ENCODE results near the gene STAG1. TPM values are rescaled to one million over a fixed set of nuclear protein-coding genes. Genes with fewer than 3 reads are reported as not detected.

STAG1 gene
- total and polyA plus RNA-seq, 2 of the 13 experiments (the other 11 are each of a cell fraction or from before 2014, with no cell fraction given): 6.2 to 25.9 TPM

DNA sequence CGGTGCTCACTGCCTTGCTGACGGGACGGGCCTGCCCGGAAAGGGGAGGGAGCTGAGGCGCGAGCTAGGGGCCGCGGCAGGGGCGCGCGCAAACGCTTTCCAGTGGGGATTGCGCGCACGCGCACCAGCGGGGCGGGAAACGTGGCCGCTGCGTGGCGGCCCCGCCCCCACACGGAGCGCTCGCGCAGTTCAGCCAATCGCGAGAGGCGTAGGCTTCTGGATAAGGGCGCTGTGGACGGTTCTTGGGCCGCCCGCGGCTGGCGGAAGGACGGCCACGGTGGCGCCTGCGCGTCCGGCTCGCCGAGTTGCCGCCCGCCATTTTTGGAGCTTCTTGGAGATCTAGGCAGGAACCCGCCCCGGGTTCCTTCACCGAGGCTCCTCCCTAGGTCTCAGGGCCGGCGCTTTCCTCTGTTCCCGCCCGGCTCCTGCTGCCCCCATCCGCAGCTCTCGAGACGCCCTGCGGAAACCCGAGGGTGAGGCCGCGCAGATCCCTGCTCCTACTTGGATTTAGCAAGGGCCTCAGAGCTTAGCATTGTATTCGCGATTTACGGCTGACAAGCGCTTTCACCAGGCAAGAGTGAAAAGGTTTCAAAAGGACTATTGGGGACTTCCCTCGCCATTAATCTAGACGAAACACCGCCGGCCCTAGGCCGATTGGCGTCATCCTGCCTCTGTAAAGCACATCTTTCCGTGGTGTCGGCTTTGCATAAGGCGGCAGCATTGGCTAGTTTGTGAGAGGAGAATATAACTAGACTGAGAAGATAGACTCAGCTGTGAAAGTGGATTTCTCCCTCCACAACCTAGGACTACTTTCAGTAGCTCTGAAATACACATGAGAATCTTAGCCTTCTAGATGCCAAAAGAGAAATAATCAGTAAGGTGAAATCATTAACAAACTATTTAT is 496 bp upstream of the STAG1 start (continued):
- TF ChIP-seq, protein P1, sequence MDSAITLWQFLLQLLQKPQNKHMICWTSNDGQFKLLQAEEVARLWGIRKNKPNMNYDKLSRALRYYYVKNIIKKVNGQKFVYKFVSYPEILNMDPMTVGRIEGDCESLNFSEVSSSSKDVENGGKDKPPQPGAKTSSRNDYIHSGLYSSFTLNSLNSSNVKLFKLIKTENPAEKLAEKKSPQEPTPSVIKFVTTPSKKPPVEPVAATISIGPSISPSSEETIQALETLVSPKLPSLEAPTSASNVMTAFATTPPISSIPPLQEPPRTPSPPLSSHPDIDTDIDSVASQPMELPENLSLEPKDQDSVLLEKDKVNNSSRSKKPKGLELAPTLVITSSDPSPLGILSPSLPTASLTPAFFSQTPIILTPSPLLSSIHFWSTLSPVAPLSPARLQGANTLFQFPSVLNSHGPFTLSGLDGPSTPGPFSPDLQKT (CRISPR knock-in tag; IDR thresholded peaks at IDR 0.05; ENCODE audit: borderline replicate concordance): no peak
- TF ChIP-seq ZNF160 (CRISPR knock-in tag; IDR thresholded peaks at IDR 0.05): peak; percentile 93
- peak; percentile 71; the same call in 1 of the 2 replicates for TF ChIP-seq ELF1 (CRISPR knock-in tag; IDR thresholded peaks at IDR 0.05)
- peak; percentile 56; the same call in 1 of the 2 replicates for TF ChIP-seq ZNF335 (CRISPR knock-in tag; IDR thresholded peaks at IDR 0.05)
- no peak for TF ChIP-seq ZNF615 (CRISPR knock-in tag; IDR thresholded peaks at IDR 0.05; ENCODE audit: borderline replicate concordance)
- TF ChIP-seq ZNF317 (CRISPR knock-in tag; IDR thresholded peaks at IDR 0.05): peak; percentile 65
- TF ChIP-seq NFE2L1 (CRISPR knock-in tag; IDR thresholded peaks at IDR 0.05; ENCODE audit: borderline replicate concordance): no peak
- TF ChIP-seq ZSCAN22 (CRISPR knock-in tag; IDR thresholded peaks at IDR 0.05): no peak
- TF ChIP-seq FOXA3 (CRISPR knock-in tag; IDR thresholded peaks at IDR 0.05): peak; percentile 57
- no peak for TF ChIP-seq TCF7L2 (IDR thresholded peaks at IDR 0.05; ENCODE audit: low read depth, low read length)
- TF ChIP-seq, protein P2, sequence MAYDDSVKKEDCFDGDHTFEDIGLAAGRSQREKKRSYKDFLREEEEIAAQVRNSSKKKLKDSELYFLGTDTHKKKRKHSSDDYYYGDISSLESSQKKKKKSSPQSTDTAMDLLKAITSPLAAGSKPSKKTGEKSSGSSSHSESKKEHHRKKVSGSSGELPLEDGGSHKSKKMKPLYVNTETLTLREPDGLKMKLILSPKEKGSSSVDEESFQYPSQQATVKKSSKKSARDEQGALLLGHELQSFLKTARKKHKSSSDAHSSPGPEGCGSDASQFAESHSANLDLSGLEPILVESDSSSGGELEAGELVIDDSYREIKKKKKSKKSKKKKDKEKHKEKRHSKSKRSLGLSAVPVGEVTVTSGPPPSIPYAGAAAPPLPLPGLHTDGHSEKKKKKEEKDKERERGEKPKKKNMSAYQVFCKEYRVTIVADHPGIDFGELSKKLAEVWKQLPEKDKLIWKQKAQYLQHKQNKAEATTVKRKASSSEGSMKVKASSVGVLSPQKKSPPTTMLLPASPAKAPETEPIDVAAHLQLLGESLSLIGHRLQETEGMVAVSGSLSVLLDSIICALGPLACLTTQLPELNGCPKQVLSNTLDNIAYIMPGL (CRISPR knock-in tag; IDR thresholded peaks at IDR 0.05; ENCODE audit: borderline replicate concordance in 1 of 2, low read depth in 1 of 2): peak; percentile 77 to 85
- peak; percentile 78 for TF ChIP-seq TEAD3 (CRISPR knock-in tag; optimal IDR thresholded peaks at IDR 0.05; ENCODE audit: borderline replicate concordance)
- peak; percentile 27 for TF ChIP-seq SRSF1 (optimal IDR thresholded peaks at IDR 0.05; ENCODE audit: low read depth, low read length)
- TF ChIP-seq, protein P3, sequence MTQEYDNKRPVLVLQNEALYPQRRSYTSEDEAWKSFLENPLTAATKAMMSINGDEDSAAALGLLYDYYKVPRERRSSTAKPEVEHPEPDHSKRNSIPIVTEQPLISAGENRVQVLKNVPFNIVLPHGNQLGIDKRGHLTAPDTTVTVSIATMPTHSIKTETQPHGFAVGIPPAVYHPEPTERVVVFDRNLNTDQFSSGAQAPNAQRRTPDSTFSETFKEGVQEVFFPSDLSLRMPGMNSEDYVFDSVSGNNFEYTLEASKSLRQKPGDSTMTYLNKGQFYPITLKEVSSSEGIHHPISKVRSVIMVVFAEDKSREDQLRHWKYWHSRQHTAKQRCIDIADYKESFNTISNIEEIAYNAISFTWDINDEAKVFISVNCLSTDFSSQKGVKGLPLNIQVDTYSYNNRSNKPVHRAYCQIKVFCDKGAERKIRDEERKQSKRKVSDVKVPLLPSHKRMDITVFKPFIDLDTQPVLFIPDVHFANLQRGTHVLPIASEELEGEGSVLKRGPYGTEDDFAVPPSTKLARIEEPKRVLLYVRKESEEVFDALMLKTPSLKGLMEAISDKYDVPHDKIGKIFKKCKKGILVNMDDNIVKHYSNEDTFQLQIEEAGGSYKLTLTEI (CRISPR knock-in tag; conservative IDR thresholded peaks at IDR 0.05): no peak
- TF ChIP-seq JDP2 (CRISPR knock-in tag; IDR thresholded peaks at IDR 0.05; ENCODE audit: borderline replicate concordance): no peak
- TF ChIP-seq, protein P4, sequence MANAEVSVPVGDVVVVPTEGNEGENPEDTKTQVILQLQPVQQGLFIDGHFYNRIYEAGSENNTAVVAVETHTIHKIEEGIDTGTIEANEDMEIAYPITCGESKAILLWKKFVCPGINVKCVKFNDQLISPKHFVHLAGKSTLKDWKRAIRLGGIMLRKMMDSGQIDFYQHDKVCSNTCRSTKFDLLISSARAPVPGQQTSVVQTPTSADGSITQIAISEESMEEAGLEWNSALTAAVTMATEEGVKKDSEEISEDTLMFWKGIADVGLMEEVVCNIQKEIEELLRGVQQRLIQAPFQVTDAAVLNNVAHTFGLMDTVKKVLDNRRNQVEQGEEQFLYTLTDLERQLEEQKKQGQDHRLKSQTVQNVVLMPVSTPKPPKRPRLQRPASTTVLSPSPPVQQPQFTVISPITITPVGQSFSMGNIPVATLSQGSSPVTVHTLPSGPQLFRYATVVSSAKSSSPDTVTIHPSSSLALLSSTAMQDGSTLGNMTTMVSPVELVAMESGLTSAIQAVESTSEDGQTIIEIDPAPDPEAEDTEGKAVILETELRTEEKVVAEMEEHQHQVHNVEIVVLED (CRISPR knock-in tag; IDR thresholded peaks at IDR 0.05; ENCODE audit: borderline replicate concordance): peak; percentile 97
- TF ChIP-seq ZNF782 (CRISPR knock-in tag; IDR thresholded peaks at IDR 0.05; ENCODE audit: borderline replicate concordance): peak; percentile 32; the same call in 1 of the 2 replicates
- TF ChIP-seq, protein P5, sequence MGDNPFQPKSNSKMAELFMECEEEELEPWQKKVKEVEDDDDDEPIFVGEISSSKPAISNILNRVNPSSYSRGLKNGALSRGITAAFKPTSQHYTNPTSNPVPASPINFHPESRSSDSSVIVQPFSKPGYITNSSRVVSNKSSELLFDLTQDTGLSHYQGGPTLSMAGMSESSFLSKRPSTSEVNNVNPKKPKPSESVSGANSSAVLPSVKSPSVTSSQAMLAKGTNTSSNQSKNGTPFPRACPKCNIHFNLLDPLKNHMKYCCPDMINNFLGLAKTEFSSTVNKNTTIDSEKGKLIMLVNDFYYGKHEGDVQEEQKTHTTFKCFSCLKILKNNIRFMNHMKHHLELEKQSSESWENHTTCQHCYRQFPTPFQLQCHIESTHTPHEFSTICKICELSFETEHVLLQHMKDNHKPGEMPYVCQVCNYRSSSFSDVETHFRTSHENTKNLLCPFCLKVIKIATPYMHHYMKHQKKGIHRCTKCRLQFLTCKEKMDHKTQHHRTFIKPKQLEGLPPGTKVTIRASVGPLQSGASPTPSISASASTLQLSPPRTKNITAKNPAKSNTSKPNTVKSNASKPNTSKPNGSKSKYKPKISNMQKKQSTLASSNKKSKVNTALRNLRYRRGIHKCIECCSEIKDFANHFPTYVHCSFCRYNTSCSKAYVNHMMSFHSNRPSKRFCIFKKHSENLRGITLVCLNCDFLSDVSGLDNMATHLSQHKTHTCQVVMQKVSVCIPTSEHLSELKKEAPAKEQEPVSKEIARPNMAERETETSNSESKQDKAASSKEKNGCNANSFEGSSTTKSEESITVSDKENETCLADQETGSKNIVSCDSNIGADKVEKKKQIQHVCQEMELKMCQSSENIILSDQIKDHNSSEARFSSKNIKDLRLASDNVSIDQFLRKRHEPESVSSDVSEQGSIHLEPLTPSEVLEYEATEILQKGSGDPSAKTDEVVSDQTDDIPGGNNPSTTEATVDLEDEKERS (CRISPR knock-in tag; IDR thresholded peaks at IDR 0.05): peak; percentile 71

All from HepG2 (cell line).